ENCODE measurements around the gene MRPL55. TPM values are rescaled to one million over a fixed set of nuclear protein-coding genes. Genes with fewer than 3 reads are reported as not detected.
A peak's percentile ranks its signal among the peaks of the same experiment; 100 is the strongest.

Gene MRPL55
- total RNA-seq, 4 donors from 2014 or later, result 70.1 to 99.6 (median 80.8) TPM

DNA sequence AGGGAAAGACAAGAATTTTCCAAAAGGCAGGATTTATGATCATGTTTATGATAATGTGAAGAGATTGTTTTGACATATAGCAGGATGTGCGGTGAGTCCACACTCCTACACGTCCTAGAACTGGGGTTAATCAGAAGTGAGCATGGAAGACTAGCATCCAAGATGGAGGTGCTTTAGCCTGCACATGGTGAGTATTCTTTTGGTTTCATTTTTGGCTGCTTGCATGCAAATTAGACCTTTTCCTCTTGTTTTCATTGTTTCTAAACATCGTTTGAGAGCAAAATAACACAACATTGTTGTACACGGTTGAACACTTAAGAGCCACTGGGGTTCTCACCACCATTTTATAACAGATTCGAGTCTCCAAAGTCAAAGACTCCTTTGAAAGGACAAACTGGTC, 16.1 kb upstream of the MRPL55 start:
- no peak overlapping the region for H3K27ac ChIP-seq
- H3K4me1 ChIP-seq, result no peaks in the 10 kb centered on the region
- no peaks in the 10 kb centered on the region for H3K9me3 ChIP-seq
- no peak for TF ChIP-seq POLR2A (IDR thresholded peaks at IDR 0.05)
- no peak for TF ChIP-seq CTCF (IDR thresholded peaks at IDR 0.05)
- H3K27me3 ChIP-seq, result no peaks in the 10 kb centered on the region
- no peak for DNase-seq
- H3K4me3 ChIP-seq, result no peak overlapping the region
- no peaks in the 10 kb centered on the region for H3K36me3 ChIP-seq

DNA sequence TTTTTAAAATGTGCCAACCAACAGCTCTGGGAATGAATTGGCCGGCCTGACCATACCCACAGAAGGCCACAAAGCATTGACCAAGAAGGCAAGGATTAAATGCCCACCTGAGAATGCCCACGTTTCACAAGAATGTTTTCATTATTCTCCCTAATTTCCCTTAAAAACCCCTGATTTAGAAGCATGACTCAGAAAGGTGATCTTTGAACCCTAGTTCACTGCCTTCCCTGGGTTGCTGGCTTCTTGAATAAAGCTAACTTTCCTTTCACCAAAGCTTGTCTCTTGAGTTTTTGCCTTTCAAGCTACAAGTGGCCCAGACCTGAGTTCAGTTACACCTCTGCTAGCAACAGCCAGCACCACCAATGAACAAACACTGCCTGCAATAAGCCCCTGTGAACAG, 14.4 kb upstream of the MRPL55 start:
- peak in 1 of 3 donors; percentile 6 for DNase-seq
- no peak overlapping the region for H3K4me3 ChIP-seq
- H3K36me3 ChIP-seq, result no peaks in the 10 kb centered on the region
- no peaks in the 10 kb centered on the region for H3K4me1 ChIP-seq
- H3K9me3 ChIP-seq, result no peaks in the 10 kb centered on the region
- no peaks in the 10 kb centered on the region for H3K27me3 ChIP-seq
- H3K27ac ChIP-seq, result no peak overlapping the region
- no peak for TF ChIP-seq CTCF (IDR thresholded peaks at IDR 0.05)
- no peak for TF ChIP-seq POLR2A (IDR thresholded peaks at IDR 0.05)

DNA sequence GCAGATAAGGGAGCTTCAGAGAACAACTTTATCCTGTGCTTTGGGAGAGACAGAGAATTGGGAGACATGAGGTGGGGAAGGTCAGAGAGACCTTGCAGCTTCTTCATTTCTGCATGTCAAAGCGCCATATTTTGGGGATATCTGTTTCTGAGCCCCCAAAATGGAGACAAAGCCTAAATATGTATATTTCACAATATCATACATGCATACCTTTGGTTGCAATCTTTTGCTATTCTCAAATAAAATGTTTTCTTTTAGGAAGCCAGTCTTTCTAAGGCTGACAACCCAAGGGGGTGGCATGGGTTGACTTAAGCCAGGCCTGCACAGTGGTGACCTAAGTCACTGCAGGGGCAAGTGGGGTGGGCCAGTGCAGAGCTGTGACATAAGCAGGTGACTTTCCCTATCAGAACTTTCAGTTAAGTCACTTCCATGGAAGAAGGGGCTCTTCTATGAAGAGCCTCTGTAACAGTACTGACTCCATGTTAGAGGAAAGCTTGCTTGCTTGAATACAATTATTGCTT, 13.9 kb upstream of the MRPL55 start:
- H3K4me1 ChIP-seq, result no peaks in the 10 kb centered on the region
- H3K36me3 ChIP-seq, result no peaks in the 10 kb centered on the region
- peak in 1 of 3 donors; percentile 13 for DNase-seq
- H3K27ac ChIP-seq, result no peak overlapping the region
- no peak for TF ChIP-seq CTCF (IDR thresholded peaks at IDR 0.05)
- no peak for TF ChIP-seq POLR2A (IDR thresholded peaks at IDR 0.05)
- no peaks in the 10 kb centered on the region for H3K9me3 ChIP-seq
- no peak overlapping the region for H3K4me3 ChIP-seq
- H3K27me3 ChIP-seq, result no peaks in the 10 kb centered on the region

- Histone ChIP-seq H3K9me3 (no peaks in the 10 kb centered on the region), H3K4me3 (no peak overlapping the region), H3K27ac (no peak overlapping the region), H3K4me1 (no peaks in the 10 kb centered on the region), H3K27me3 (no peaks in the 10 kb centered on the region), H3K36me3 (no peaks in the 10 kb centered on the region)
- DNase-seq, result peak in 1 of 3 donors; percentile 1
- TF ChIP-seq CTCF (IDR thresholded peaks at IDR 0.05) (no peak), POLR2A (IDR thresholded peaks at IDR 0.05) (no peak)
These were observed 11.9 kb upstream of the MRPL55 start for GRCh38 chr1:228120857-228121489.

GRCh38 chr1:228120351-228120750, 11.3 kb upstream of the MRPL55 start:
- Histone ChIP-seq H3K36me3 (no peaks in the 10 kb centered on the region), H3K9me3 (no peaks in the 10 kb centered on the region), H3K4me3 (no peak overlapping the region), H3K27me3 (no peaks in the 10 kb centered on the region), H3K27ac (no peak overlapping the region), H3K4me1 (no peaks in the 10 kb centered on the region)
- DNase-seq, result no peak
- TF ChIP-seq POLR2A (IDR thresholded peaks at IDR 0.05) (no peak), CTCF (IDR thresholded peaks at IDR 0.05) (no peak)

All from Peyer's patch (tissue), 4 donors.